CD4-positive, alpha-beta T cell treated with Interleukin-6 for 4 hours (primary cell): Measurements from ENCODE around the gene MAP4K2.

Experiments used
- DNase-seq: peaks from one replicate; pipeline ENCODE4 v3.0.0-alpha.2; 2020; ENCODE audit warnings: mixed read lengths

The MAP4K2 gene

GRCh38 chr11:64803158-64803845, at the start of gene MAP4K2:
Gene MAP4K2, minus strand, starts transcription at chr11:64803214. Its CDS starts 65 bp downstream, at chr11:64803149.
- peak; percentile 91 for DNase-seq

- peak; percentile 39 for DNase-seq
Observed at GRCh38 chr11:64851831-64852351, 48.9 kb upstream of the MAP4K2 start.

GRCh38 chr11:64850979-64851567, 48.1 kb upstream of the MAP4K2 start:
- DNase-seq, result peak; percentile 55

- no peak for DNase-seq
Observed at GRCh38 chr11:64849598-64850356, 46.8 kb upstream of the MAP4K2 start.

- peak; percentile 74 for DNase-seq
Observed at GRCh38 chr11:64848826-64849597, 46.0 kb upstream of the MAP4K2 start.

GRCh38 chr11:64848214-64848825, 45.3 kb upstream of the MAP4K2 start:
- DNase-seq, result no peak

- peak; percentile 98 for DNase-seq
Observed at GRCh38 chr11:64846998-64847666, 44.1 kb upstream of the MAP4K2 start.

- DNase-seq, result peak; percentile 2
Observed at GRCh38 chr11:64845776-64846129, 42.7 kb upstream of the MAP4K2 start.

GRCh38 chr11:64845129-64845775, 42.2 kb upstream of the MAP4K2 start:
- no peak for DNase-seq

- DNase-seq, result peak; percentile 88
Observed at GRCh38 chr11:64844330-64845128, 41.5 kb upstream of the MAP4K2 start, which contains the start of gene CDC42BPG. Gene CDC42BPG, minus strand, starts transcription at chr11:64844653. Its CDS starts 84 bp downstream, at chr11:64844569.

- DNase-seq, result no peak
Observed at GRCh38 chr11:64843686-64844329, 40.8 kb upstream of the MAP4K2 start.

- DNase-seq, result no peak
Observed at GRCh38 chr11:64842851-64843685, 40.1 kb upstream of the MAP4K2 start.

- no peak for DNase-seq
Observed at GRCh38 chr11:64842366-64842759, 39.3 kb upstream of the MAP4K2 start.

- no peak for DNase-seq
Observed at GRCh38 chr11:64841592-64842365, 38.8 kb upstream of the MAP4K2 start.

GRCh38 chr11:64839887-64840782, 37.1 kb upstream of the MAP4K2 start:
- no peak for DNase-seq

- DNase-seq, result no peak
Observed at GRCh38 chr11:64839335-64839734, 36.3 kb upstream of the MAP4K2 start.
